ENCODE measurements around the gene STXBP5L. TPM values are rescaled to one million over a fixed set of nuclear protein-coding genes. Genes with fewer than 3 reads are reported as not detected.

STXBP5L gene
- total RNA-seq, 2 donors from 2014 or later = 0.97 to 3.6 TPM

- DNase-seq = no peak
- Mint-ChIP-seq H3K4me1 (no peaks in the 10 kb centered on the region), H3K27me3 (ENCODE audit: insufficient read depth) (no peaks in the 10 kb centered on the region), H3K36me3 (ENCODE audit: low read depth) (no peaks in the 10 kb centered on the region), H3K4me3 (no peak overlapping the region), H3K27ac (no peak overlapping the region), H3K9me3 (peaks cover 7% of the 10 kb centered on the region)
- no peak for TF ChIP-seq CTCF (conservative IDR thresholded peaks at IDR 0.05)
- H3K4me1 ChIP-seq (ENCODE audit: control insufficient read depth, insufficient read depth, low read length) = no peaks in the 10 kb centered on the region
- H3K9me3 ChIP-seq (ENCODE audit: control insufficient read depth, low read length) = no peaks in the 10 kb centered on the region
- no peak overlapping the region for H3K9ac ChIP-seq (ENCODE audit: extremely low read depth, low read length, poor library complexity, severe bottlenecking)
- H3K27me3 ChIP-seq (ENCODE audit: control insufficient read depth, insufficient read depth, low read length, poor library complexity, severe bottlenecking) = no peaks in the 10 kb centered on the region
- 72 to 81% methylated on average over 2 to 3 of the region's 3 CpGs for WGBS, 2 experiments (ENCODE audit: insufficient coverage in 1 of 2, insufficient read length in 1 of 2)
- H3K36me3 ChIP-seq (ENCODE audit: control insufficient read depth, insufficient read depth, low read length) = no peaks in the 10 kb centered on the region
- no peak overlapping the region for H3K27ac ChIP-seq (ENCODE audit: low read depth, low read length)
- H3K4me3 ChIP-seq (ENCODE audit: low read length) = no peak overlapping the region
Measured at GRCh38 chr3:120956143-120956542, 48.1 kb downstream of the STXBP5L start.

- Histone ChIP-seq H3K4me3 (ENCODE audit: low read length) (no peak overlapping the region), H3K36me3 (ENCODE audit: control insufficient read depth, insufficient read depth, low read length) (no peaks in the 10 kb centered on the region), H3K9me3 (ENCODE audit: control insufficient read depth, low read length) (peaks cover 19% of the 10 kb centered on the region), H3K27ac (ENCODE audit: low read depth, low read length) (no peak overlapping the region), H3K27me3 (ENCODE audit: control insufficient read depth, insufficient read depth, low read length, poor library complexity, severe bottlenecking) (no peaks in the 10 kb centered on the region), H3K9ac (ENCODE audit: extremely low read depth, low read length, poor library complexity, severe bottlenecking) (no peak overlapping the region), H3K4me1 (ENCODE audit: control insufficient read depth, insufficient read depth, low read length) (peaks cover 12% of the 10 kb centered on the region)
- H3K36me3 Mint-ChIP-seq (ENCODE audit: low read depth) = no peaks in the 10 kb centered on the region
- peak; percentile 47 for DNase-seq
- peaks cover 20% of the 10 kb centered on the region for H3K4me1 Mint-ChIP-seq
- TF ChIP-seq CTCF (conservative IDR thresholded peaks at IDR 0.05) = no peak
- peak overlapping the region; percentile 35 for H3K27ac Mint-ChIP-seq
- 87 to 90% methylated on average over 2 to 3 of the region's 3 CpGs for WGBS, 2 experiments (ENCODE audit: insufficient coverage in 1 of 2, insufficient read length in 1 of 2)
- no peak overlapping the region for H3K4me3 Mint-ChIP-seq
- no peaks in the 10 kb centered on the region for H3K27me3 Mint-ChIP-seq (ENCODE audit: insufficient read depth)
- peaks cover 30% of the 10 kb centered on the region for H3K9me3 Mint-ChIP-seq
Measured at GRCh38 chr3:120982608-120983320, 74.8 kb downstream of the STXBP5L start.

GRCh38 chr3:120983321-120983665, 75.3 kb downstream of the STXBP5L start:
- Histone ChIP-seq H3K9ac (ENCODE audit: extremely low read depth, low read length, poor library complexity, severe bottlenecking) (no peak overlapping the region), H3K36me3 (ENCODE audit: control insufficient read depth, insufficient read depth, low read length) (no peaks in the 10 kb centered on the region), H3K27me3 (ENCODE audit: control insufficient read depth, insufficient read depth, low read length, poor library complexity, severe bottlenecking) (no peaks in the 10 kb centered on the region), H3K27ac (ENCODE audit: low read depth, low read length) (no peak overlapping the region), H3K4me1 (ENCODE audit: control insufficient read depth, insufficient read depth, low read length) (peaks cover 12% of the 10 kb centered on the region), H3K4me3 (ENCODE audit: low read length) (no peak overlapping the region), H3K9me3 (ENCODE audit: control insufficient read depth, low read length) (peaks cover 19% of the 10 kb centered on the region)
- peak overlapping the region; percentile 35 for H3K27ac Mint-ChIP-seq
- peaks cover 20% of the 10 kb centered on the region for H3K4me1 Mint-ChIP-seq
- no peak overlapping the region for H3K4me3 Mint-ChIP-seq
- peaks cover 25% of the 10 kb centered on the region for H3K9me3 Mint-ChIP-seq
- peak; percentile 50 for DNase-seq
- TF ChIP-seq CTCF (conservative IDR thresholded peaks at IDR 0.05) = no peak
- H3K27me3 Mint-ChIP-seq (ENCODE audit: insufficient read depth) = no peaks in the 10 kb centered on the region
- H3K36me3 Mint-ChIP-seq (ENCODE audit: low read depth) = no peaks in the 10 kb centered on the region
- 88% methylated on average over 1 of the region's 1 CpG; no CpG with 5 or more reads in 1 of the 2 experiments for WGBS, 2 experiments (ENCODE audit: insufficient coverage in 1 of 2, insufficient read length in 1 of 2)
